Retina (tissue), 1 donor: Measurements from ENCODE around the gene GRIA3.
"Not testable (repeated sequence)": the region's sequence is repeated elsewhere in the genome, so short reads cannot be mapped to it uniquely, and the experiment has no call there.

Experiments
- DNase-seq: peaks from one replicate; pipeline ENCODE4 v3.0.0-alpha.2; 2016

GRIA3 gene

DNA sequence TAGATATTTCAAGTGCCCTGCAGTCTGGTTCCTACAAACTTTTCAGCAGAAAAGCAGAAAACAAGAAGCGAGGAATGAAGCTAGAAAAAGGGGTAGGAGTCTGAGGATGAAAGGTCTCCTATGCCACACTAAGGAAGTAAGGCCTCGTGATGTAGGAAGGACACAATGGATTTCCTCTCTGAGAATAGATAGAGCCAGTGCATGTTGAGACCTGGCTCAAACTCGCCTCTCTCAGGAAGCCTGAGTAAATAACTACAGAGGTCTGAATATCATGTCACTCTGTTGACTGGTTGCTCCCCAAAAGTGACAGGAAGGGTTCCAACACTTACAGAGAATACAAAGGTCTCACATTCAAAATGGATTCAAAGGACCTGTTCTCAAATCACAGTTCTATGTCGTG is 93.3 kb downstream of the GRIA3 start:
- no peak for DNase-seq

DNA sequence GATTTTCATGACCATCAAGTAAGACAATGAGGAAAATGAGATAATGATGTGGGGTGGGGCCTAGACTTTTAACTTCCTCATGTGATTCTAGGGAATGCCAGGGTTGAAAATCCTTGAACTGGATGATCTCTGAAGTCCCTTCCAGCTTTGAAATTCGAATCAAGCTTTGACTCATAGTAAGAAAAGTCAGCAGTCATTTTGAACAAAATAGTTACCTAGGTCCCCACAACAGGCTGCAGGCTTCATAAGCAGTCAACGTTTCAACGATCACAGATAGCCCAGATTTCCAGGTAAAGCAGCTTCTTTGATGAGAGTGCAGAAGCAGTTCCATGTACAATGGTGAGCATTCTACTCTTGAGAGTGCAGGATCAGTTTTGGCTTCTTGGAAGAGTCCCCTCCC is 93.7 kb downstream of the GRIA3 start:
- DNase-seq = no peak

DNA sequence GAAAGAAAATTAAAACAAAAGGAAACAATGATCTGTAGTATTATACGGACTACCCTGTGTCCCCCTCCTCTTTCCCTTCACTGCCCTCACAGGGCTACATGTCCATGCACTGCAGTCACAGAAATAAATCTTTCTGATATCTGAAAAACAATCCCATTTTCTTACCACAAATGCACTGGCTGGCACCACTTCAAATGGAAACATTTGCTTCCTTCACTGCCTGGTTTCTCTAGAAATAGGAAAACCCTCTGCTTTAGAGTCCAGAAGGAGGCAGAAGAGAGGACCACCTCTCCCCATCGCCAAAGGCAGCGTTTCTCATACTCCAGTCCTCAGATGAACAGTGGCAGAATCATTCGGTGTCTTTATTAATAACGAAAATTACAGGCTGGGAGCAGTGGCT is 98.2 kb downstream of the GRIA3 start:
- no peak for DNase-seq

DNA sequence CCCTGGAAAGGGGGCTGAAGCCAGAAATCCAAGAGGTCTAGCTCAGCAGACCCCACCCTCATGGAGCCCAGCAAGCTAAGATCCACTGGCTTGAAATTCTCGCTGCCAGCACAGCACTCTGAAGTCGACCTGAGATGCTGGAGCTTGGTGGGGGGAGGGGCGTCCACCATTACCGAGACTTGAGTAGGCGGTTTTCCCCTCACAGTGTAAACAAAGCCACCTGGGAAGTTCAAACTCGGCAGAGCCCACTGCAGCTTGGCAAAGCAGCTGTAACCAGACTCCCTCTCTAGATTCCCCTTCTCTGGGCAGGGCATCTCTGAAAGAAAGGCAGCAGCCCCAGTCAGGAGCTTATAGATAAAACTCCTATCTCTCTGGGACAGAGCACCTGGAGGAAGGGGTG is 99.3 kb downstream of the GRIA3 start:
- DNase-seq = not testable (repeated sequence)

DNA sequence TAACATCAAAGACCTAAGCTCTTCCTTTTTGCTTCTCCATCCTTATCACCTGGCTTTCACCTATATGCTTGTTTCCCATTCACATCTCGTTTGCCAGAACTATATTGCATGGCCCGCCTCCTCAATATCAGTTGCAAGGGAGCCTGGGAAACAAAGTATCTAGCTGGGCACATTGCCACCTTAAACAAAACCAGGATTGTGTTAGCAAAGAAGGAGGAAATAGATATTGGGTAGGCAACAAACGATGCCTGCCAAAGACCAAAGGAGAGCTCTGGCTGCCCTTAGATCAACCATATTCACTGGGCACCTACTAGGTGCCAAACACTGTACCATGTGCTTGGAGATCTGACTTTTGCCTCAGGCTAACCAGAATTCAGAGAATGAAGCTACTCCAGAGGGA is 107.5 kb downstream of the GRIA3 start:
- DNase-seq = no peak

DNA sequence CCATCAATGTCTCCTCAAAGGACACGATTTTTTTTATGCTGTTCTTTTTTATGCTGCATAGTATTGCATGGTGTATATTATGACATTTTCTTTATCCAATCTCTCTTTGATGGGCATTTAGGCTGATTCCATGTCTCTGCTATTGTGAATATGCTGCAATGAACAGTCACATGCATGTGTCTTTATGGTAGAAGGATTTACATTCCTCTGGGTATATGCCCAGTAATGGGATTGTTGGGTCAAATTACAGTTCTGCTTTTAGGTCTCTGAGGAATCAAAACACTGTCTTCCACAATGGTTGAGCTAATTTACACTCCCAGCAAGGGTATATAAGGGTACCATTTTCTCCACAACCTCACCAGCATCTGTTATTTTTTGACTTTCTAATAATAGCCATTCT is 113.9 kb downstream of the GRIA3 start:
- DNase-seq = no peak

DNA sequence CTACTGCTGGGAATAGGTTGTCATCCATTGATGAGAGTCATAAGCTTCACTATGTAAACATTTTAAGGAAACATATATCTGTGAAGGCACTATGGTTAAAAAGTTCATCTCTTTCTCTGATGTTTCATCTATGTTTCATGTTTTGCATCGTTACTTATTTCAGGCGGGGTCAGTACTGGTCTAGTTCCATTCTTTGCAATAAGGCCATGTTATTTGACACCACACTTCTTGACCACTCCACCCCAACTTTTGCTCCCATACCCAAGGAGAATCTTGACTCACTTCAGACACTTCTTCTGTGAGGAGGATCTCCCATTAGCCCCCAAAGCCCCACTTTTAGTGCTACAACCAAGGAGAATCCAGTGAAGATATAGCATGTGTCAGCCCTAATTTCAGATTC is 119.4 kb downstream of the GRIA3 start:
- DNase-seq = no peak

DNA sequence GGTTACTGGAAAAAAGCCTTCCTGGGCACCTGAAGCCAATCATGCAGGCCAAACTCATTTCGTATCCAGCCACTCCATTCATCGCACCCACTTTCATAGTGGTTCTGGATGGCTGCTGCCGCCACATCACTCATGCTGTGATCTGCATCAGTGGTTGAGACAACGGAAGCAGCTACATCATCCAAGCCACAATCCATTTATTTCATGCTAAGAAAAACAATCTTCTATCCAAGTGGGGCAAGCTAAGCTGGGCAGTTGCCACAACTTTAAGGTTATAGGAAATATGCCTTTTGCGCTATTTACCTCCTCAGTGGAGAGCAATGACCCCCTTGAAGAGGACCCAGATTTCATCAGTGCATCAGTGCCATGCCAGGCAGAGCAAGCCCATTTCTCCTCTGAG is 124.6 kb downstream of the GRIA3 start:
- no peak for DNase-seq

DNA sequence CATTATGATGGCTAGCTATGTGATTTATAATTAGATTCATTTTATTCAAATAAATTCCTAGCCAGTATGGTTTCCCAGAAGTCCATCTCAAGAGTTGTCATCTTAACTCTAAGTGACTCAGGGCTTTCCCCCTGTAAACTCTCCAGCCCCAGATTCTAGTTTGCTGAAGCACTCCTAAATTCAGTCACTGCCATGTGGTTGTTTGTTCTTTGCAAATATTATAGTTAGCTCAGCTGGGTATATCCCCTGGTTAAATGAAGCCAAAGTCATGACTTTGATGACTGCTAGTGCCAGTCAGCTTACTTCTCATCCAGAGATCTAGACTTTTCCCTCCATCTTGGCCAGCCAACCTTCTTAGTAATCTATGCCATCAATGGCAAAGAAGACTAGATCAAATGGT is 126.0 kb downstream of the GRIA3 start:
- no peak for DNase-seq

DNA sequence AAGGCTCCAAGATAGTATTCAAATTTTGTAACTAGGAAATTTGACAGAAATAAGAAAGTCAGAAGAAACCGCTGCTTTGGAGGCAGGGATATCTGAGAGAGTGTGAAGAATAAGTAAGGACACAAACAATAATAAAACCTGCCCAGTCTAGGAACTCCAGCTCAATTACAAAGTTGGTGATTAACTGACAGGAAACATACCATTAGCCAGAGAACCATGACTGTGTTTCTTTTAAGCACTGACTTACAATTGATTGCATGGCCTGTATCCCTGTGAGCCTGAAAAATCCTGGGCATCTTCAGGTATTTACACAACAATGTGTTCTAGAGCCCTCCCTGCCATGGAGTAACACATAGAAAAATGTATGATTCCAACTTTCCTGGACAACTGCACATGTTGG is 127.4 kb downstream of the GRIA3 start:
- no peak for DNase-seq

DNA sequence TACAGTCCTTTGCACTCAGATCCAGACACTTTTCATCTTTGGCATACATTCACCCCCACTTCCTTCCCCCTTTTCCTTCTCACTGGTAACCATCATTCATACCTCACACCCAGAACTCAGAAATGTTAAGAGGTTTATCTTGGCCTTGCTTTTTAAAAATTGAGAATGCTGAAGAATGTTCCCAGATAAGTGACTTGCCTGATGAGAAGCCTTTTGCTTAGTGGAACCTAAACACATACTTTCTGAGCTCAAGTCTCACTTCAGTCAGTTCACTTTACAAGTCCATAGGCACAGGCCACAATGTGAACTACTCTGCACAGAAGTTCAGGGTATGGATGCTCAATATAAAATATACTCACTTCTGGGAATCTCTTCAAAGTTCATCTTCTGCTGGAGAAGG is 129.4 kb downstream of the GRIA3 start:
- no peak for DNase-seq

DNA sequence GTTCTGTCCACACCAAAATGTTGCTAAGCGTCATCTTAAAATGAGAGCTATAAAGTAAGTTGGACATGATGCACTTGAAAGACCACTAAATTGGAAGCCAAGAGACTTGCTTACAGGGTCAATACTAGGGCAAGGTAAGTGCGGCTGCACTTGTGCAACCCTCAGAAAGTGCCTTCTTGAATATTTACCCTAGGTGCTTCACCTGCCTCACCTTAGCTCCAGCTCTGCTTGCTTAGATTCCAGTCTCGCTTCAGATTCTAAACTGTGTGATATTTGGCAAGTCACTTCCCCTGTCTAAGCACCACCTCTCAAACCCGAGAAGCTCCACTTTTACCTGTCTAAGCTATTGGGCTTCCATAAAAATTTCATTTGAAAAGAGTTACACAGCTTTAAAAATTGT is 136.5 kb downstream of the GRIA3 start:
- DNase-seq = no peak

DNA sequence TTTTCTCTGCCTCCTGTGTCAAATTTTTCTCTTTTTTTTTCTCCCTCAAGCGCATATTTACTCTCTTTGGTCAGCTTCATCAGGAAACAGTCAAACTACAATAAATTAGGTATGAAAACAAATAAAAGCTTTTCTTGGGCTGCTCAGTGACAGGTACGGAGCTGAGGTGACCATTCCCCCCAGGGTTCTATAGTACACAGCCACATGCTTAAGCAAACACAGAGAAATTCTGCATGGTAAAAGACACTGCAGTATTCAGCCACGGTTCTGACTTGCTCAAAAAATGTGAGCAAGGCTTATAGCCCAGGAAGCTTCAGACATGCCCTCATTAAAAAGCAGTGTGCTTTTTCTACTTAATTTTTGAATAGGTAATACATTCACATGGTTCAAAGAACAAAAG is 138.5 kb downstream of the GRIA3 start:
- DNase-seq = no peak

DNA sequence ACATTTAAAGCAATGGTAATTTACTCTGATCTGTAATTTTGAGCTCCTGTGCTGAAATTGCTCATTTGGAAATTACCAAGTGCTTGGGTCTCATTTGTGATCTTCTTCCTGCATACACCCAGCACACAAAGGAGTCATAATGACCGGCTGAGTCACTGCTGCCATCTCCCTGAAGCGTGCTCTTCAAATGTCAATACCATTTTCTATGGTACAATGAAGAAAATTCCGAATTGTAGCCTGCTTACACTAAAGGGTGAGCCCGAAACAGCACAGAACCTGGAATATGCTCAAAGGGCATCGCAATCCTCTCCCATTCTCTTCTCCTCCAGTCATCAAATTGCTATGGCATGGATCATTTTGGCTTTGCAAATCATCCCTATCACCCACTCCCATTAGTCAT is 140.5 kb downstream of the GRIA3 start:
- no peak for DNase-seq

DNA sequence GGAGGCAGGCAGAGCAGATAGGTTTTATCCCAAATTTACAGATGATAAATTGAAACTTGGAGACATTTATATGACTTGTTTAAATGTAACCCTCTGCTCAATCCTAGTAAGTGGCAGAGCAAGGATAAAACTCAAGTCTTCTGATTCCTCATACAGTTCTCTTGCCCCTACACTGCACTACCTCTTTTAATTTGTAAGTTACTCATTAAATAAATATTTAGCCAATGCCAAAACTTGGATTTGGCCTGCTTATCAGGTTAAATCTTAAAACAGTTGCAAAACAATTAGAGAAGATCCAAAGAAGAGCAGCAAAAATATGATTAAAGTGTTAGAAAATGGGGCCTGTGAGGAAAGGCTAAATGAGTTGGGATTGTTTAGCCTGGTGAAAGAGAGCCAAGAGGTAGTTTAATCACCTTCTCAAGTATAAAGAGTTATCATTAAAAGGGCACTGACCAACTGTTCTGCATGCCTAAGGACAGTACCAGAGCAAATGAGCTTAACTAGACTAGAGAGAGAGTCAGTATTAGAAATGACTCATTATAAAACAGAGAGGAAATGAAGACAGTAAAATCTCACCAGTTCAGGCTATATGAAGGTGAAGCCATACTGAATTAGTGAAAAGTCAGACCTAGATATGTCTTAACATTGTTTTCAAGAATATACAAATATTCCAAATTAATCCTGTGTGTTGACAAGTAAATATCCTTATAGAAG is 146.3 kb downstream of the GRIA3 start:
- DNase-seq = no peak

DNA sequence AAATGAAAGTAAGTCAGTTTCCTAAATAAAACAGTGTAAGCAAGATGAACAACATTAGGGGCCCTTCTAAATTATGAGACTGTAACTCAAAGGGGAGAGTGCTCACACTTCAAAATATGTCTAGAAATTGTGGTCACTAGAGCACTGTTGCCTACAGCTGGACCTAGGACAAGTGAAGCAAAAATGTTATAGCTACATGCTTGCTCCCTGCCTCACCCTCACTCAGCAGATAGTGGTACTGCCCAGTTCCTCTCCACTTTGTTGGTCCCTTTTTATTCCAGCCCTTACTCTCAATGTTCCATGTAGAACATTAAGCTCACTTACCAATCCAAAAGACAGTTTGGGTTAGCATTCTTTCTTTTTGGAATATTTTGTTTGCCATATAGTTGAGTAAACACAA is 147.3 kb downstream of the GRIA3 start:
- no peak for DNase-seq

DNA sequence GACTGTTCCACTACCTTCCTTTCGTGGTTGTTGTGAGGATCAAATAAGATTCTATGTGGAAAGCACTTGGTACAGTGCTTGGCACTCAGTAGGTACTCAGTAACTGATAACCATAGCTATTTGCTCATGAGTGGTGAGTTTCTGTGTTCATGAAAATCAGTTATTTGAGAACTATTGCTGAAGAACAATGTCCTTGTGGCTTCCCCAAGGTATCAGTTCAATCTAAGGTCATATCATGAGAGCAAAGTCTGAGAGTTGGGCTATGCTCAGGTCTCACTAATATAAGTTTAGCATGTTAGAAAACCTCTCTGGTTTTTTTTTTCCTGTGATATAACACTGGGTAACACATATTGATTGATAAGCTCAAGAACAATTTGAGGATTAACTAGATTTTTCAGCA is 147.8 kb downstream of the GRIA3 start:
- no peak for DNase-seq

DNA sequence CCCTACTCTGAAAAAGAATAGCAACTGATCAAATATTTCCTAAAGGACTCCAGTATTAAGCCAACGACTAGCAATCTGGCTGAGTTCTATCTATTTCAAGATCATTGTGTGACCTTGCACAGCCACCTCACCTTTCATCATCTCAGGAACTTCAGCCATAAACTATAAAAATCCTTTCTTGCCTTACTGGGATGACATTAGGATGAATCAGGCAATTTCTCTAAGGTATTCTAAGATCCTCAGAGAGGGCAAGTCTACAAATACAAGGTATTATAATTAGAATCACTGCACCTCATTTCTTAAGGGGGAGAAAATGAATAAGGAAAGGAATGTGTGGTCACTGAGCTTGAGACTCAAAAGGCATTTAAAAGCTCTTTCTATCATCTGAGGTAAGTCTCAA is 152.6 kb downstream of the GRIA3 start:
- DNase-seq = no peak

DNA sequence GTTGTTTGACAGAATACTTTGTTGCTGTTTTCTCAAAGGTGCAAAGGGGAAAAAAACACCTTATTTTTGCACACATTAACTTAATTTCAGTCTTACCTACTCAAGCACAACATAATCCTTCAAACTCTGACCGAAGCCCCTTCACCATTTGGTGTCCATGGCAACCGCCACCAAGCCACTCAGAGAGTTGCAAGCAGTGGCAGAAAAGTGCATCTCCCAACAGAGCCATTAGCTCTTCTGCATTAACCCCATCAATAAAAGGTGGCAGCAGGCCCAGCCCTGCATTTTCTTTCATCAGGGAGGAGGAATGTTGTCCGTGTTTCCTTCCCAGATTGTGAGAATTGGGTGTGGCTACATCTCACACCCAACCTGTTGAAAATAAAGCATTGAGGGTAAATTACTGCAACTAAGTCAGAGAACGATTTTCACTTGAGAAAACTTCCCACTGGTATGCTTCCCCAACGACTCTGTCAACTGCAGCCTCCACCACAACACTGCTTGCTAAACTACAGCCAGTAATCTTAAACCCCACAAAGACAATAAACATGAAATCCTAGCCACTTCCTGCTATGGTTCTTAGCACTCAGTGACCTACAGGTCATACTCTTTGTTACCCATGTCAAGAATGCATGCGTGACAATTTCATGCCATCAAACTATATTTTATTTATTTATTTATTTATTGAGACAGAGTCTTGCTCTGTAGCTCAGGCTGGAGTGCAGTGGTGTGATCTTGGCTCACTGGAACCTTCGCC is 154.0 kb downstream of the GRIA3 start:
- DNase-seq = peak; percentile 4

DNA sequence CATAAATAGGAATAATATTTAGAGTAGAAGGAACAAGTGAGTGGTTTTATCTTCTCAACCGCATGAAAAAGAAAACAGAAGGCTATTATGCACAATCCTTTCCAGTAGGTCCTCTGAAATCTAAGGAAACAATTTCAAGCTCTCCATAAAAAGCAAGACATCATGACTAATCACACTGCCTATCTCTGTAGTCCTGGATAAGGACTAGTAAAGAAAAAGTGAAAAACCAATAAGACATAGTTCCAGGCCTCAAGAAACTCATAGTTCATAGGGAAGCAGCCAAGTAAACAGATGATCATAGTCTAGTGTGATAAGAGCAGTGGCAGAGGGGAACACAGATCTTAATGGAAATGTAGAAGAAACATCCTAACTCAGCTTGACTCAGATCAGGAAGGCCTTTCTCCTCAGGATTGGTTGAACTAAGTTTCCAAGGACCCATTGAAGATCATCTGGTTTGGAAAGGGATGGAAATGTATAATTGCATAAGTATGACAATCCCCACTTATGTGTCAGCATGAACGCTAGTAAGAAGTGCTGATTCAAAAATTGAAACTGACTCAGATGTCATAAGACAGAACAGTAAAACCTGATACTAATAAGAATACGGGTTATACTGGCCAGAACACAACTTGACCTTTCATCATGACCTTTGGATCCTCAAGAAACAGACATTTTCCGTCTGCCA is 155.3 kb downstream of the GRIA3 start:
- DNase-seq = no peak

DNA sequence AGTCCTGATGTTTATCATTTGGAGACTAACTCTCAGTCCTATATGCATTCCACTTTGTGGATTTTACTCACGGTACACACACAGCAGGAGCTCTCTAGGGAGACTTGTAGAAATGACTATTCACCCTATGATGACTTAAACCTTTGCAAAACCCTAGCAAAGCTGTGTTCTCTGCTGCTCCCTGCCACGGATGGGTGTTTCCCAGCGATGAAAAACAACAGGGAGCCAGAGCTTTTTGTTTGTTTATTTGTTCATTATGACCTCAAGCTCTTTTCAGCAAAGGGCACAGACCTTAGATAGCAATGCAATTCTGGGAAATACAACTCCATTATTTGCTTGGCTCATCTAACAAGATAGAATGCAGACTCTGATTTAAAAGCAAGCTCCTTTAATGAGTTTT is 156.6 kb downstream of the GRIA3 start:
- DNase-seq = no peak

DNA sequence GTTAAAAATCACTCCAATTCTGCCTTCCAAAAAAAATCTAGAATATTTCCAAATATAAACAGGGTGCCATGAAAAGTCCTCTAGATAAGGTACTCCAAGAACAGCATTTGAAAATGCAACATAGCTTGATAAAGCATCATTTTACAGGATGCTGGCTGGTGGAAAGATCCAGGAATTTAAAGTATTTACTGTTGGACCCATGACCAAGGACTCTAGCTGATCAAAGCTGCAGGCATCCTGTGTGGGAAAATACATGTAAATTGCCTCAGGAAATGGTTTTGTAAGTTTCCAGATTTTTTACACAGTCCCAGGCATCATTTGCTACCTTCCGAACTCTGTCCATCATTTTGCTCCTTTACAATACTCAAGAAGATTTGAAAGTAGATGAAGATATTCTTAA is 164.4 kb downstream of the GRIA3 start:
- DNase-seq = no peak

DNA sequence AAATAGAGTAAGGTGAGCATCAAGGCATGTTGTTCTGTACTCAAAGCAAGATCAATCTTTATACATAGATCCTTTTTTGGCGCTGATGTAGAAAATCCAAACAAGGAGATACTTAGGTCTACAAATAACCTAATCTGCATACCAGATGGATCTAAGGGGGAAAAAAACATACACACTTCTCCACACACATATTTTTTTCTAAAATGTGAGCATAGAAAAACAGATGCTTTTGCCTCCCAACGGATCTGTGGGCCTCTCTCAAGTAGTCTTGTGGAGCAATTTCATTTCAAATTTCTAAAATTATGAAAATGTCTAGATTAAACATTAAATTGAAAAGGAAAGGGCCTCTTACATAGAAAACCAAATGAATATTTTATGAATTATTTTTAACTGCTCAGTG is 166.1 kb downstream of the GRIA3 start:
- DNase-seq = no peak

DNA sequence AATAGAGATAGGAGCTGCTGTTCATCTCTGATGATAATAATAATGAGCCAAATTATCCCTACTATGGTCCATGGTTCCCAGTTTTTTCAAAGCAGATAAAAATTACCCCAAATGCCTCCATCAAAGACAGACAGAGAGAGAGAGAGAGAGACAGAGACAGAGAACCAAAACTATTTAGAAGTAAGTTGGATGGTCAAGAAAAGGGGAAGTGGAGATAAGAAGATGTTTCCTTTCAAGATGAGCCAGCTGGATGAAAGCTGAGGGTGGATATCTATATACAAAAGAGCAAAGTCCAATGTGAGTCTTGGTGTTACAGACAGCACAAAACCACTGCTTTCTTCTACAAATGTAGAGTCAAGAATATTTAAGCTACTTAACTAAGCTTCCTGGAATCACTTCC is 173.9 kb downstream of the GRIA3 start:
- DNase-seq = no peak
